Ascending aorta (tissue), 2 donors: Measurements from ENCODE around the gene THAP3. TPM values are rescaled to one million over a fixed set of nuclear protein-coding genes. Genes with fewer than 3 reads are reported as not detected.

Experiments used
- DNase-seq, 2 donors: peaks; one replicate each; pipeline ENCODE4 v3.0.0-alpha.2; 2019; ENCODE audit warnings: low spot score in 2 of 2
- H3K27ac ChIP-seq, 2 donors: fragments of 200-600 bp; sonication (generic); one replicate each; pipeline ENCODE4 v1.5.1; 2016 to 2017; ENCODE audit warnings: mild to moderate bottlenecking in 1 of 2
- H3K27me3 ChIP-seq: fragments of 200-600 bp; sonication (generic); one replicate; pipeline ENCODE4 v1.5.1; 2017
- H3K36me3 ChIP-seq, 2 donors: fragments of 200-600 bp; sonication (generic); one replicate each; pipeline ENCODE4 v1.5.1; 2016
- H3K4me1 ChIP-seq, 2 donors: fragments of 200-600 bp; sonication (generic); one replicate each; pipeline ENCODE4 v1.5.1; 2016 to 2017; ENCODE audit warnings: mild to moderate bottlenecking in 1 of 2
- H3K4me3 ChIP-seq, 2 donors: fragments of 200-600 bp; sonication (generic); one replicate each; pipeline ENCODE4 v1.5.1; 2016 to 2017; ENCODE audit warnings: mild to moderate bottlenecking in 1 of 2
- H3K9me3 ChIP-seq, 2 donors: fragments of 200-600 bp; sonication (generic); one replicate each; pipeline ENCODE4 v1.5.1; 2016
- intact Hi-C: fragments of 100-400 bp; cut with DNase I; formaldehyde crosslinking; loops from one replicate; pipeline ENCODE4 v1.15.1; 2023
- total RNA-seq: library from RNA; depleted of rRNA; stranded (reverse); fragments of >200 nt; gene quantifications from one replicate; pipeline ENCODE4 v1.1.0, GENCODE V29; 2016
- TF ChIP-seq, protein P1 (sequence below), 3 experiments: fragments of 200-600 bp in 2 of 3; fragments of 450-650 bp in 1 of 3; sonication (generic) in 2 of 3; IDR thresholded peaks; one replicate each; pipeline ENCODE4 v1.5.1; 2016 to 2019; ENCODE audit warnings: antibody characterized with exemption in 3 of 3, mild to moderate bottlenecking in 1 of 3, moderate library complexity in 1 of 3

Gene THAP3
- total RNA-seq, 1 donor from 2014 or later, result 9.3 TPM

DNA sequence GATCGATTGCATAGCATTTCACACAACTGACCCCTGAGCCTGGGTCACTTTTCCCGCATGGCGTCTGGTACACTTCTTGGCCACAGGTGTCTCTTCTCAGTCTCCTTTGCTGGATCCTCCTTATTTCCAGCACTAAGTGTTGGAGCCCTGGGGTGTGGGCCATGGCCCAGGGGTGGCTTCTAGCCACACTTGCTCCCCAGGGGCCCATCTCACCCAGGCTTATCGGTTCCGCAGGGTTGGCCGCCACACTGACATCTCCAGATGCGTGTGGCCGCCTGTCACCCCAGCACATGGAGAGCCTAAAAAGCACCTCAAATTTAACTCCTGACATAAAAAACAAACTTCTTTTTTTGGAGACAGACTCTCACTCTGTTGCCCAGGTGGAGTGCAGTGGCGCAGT lies 2.4 kb downstream of the THAP3 start:
- no peak overlapping the region for H3K27ac ChIP-seq
- DNase-seq, result no peak
- peaks cover 39 to 49% of the 10 kb centered on the region in 2 donors for H3K36me3 ChIP-seq
- TF ChIP-seq, protein P1, sequence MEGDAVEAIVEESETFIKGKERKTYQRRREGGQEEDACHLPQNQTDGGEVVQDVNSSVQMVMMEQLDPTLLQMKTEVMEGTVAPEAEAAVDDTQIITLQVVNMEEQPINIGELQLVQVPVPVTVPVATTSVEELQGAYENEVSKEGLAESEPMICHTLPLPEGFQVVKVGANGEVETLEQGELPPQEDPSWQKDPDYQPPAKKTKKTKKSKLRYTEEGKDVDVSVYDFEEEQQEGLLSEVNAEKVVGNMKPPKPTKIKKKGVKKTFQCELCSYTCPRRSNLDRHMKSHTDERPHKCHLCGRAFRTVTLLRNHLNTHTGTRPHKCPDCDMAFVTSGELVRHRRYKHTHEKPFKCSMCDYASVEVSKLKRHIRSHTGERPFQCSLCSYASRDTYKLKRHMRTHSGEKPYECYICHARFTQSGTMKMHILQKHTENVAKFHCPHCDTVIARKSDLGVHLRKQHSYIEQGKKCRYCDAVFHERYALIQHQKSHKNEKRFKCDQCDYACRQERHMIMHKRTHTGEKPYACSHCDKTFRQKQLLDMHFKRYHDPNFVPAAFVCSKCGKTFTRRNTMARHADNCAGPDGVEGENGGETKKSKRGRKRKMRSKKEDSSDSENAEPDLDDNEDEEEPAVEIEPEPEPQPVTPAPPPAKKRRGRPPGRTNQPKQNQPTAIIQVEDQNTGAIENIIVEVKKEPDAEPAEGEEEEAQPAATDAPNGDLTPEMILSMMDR (IDR thresholded peaks at IDR 0.05), result no peak
- intact Hi-C loops, result loop anchor here (10.0 kb wide), 1 partner anchor 78 kb away; the partner anchor contains the start of gene DNAJC11
- peak overlapping the region in 1 of 2 donors; percentile 88 for H3K4me3 ChIP-seq
- H3K4me1 ChIP-seq, result peaks cover 4 to 14% of the 10 kb centered on the region in 2 donors
- H3K27me3 ChIP-seq, result no peaks in the 10 kb centered on the region
- H3K9me3 ChIP-seq, result no peaks in the 10 kb centered on the region

DNA sequence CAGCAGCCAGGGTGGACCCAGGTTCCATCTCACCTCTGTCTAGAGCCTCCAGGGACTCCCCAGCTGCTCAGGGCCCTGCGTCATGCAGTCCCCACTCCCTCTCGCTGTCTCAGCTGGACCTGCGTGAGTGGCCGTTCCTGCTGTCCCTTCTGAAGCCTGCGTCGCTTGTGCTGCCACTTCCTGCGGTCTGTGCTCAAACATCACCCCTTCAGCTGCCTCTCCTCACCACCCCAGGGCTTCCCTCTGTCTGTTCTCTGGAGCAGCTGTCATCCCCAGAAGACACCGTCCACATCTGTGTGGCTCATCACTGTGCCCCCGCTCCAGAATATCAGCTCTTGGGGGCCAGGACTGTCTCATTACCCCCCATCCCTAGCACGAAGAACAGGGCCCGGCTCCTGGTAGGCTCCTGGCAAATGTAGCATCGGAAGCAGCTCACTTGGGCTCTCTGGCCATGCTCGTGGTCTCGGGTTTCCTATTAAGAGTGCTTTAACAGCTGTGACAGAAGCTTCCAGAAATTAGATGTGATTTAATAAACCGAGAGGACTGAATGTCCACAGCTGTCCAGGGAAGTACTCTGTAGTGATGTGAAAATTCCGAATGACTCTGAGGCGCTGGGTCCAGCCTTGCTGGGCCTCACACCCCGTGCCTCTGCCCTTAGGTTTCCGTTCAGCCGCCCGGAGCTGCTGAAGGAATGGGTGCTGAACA lies 3.3 kb downstream of the THAP3 start:
- Histone ChIP-seq H3K9me3 (no peaks in the 10 kb centered on the region), H3K27me3 (no peaks in the 10 kb centered on the region), H3K27ac (no peak overlapping the region), H3K4me3 (no peak overlapping the region), H3K36me3 (peaks cover 43 to 49% of the 10 kb centered on the region in 2 donors), H3K4me1 (peaks cover 4 to 14% of the 10 kb centered on the region in 2 donors)
- intact Hi-C loops, result loop anchor here (10.0 kb wide), 1 partner anchor 77 kb away; the partner anchor contains the start of gene DNAJC11
- no peak for DNase-seq
- TF ChIP-seq, protein P1 (IDR thresholded peaks at IDR 0.05), result no peak

DNA sequence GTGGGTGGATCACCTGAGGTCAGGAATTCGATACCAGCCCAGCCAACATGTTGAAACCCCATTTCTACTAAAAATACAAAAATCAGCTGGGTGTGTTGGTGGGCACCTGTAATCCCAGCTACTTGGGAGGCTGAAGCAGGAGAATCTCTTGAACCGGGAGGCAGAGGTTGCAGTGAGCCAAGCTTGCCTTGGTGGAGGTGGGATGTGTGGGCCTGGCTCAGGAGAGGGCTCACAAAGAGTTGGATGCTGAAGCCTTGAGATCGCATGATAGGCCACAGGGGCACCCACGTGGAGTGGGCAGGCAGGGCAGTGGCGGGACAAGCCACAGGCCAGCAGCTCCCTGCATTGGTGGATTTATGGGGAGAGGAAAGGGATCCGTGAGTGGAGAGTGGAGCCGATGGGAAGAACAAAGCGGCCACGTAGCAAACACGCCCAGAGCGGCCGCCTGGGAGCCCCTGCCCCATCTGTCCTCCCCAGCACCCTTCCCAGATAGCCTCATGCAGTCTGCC lies 4.4 kb downstream of the THAP3 start:
- peaks cover 4 to 14% of the 10 kb centered on the region in 2 donors for H3K4me1 ChIP-seq
- no peak overlapping the region for H3K4me3 ChIP-seq
- intact Hi-C loops, result loop anchor here (10.0 kb wide), 1 partner anchor 76 kb away; the partner anchor contains the start of gene DNAJC11
- TF ChIP-seq, protein P1 (IDR thresholded peaks at IDR 0.05), result no peak
- H3K27me3 ChIP-seq, result no peaks in the 10 kb centered on the region
- H3K27ac ChIP-seq, result no peak overlapping the region
- no peaks in the 10 kb centered on the region for H3K9me3 ChIP-seq
- H3K36me3 ChIP-seq, result peaks cover 52 to 53% of the 10 kb centered on the region in 2 donors
- DNase-seq, result no peak

DNA sequence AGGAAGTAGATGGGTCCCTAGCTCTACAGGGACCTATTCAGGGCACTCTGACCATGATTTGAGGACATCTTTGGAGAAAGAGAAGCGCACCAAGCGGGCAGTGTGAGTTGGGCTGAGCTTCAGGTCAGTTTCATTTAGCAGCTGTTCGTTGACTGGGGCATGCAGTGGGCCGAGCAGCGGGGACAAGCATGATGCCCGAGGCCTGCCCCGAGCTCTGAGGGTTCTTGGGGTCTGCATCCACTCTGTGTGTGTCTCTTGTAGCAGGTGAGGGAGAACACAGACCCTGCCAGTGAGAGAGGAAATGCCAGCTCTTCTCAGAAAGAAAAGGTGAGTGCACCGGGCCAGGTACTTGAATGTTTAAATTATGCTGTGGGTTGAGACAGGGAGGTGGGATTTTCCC lies 5.4 kb downstream of the THAP3 start:
- Histone ChIP-seq H3K27ac (no peak overlapping the region), H3K9me3 (no peaks in the 10 kb centered on the region), H3K4me1 (peaks cover 0 to 8% of the 10 kb centered on the region in 2 donors), H3K27me3 (no peaks in the 10 kb centered on the region), H3K36me3 (peaks cover 56 to 62% of the 10 kb centered on the region in 2 donors), H3K4me3 (no peak overlapping the region)
- intact Hi-C loops, result loop anchor here (2.0 kb wide), 1 partner anchor 49 kb away; no protein-coding TSS in a partner anchor
- TF ChIP-seq, protein P1 (IDR thresholded peaks at IDR 0.05), result no peak
- DNase-seq, result no peak

DNA sequence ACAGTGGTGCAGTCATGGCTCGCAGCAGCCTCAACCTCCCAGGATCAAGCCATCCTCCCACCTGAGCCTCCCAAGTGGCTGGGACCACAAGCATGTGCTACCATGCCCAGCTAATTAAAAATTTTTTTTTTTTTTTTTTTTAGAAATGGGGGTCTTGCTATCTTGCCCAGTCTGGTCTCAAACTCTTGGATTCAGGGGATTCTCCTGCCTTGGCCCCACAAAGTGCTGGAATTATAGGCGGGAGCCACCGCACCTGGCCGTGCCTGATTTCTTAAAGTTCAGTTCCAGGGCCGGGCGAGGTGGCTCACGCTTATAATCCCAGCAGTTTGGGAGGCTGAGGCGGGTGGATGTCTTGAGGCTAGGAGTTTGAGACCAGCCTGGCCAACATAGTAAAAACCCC lies 6.4 kb downstream of the THAP3 start:
- Histone ChIP-seq H3K36me3 (peaks cover 56 to 71% of the 10 kb centered on the region in 2 donors), H3K27me3 (no peaks in the 10 kb centered on the region), H3K4me3 (no peak overlapping the region), H3K9me3 (no peaks in the 10 kb centered on the region), H3K27ac (no peak overlapping the region), H3K4me1 (peaks cover 0 to 6% of the 10 kb centered on the region in 2 donors)
- no peak for DNase-seq
- intact Hi-C loops, result loop anchor here (2.0 kb wide), 1 partner anchor 48 kb away; no protein-coding TSS in a partner anchor
- TF ChIP-seq, protein P1 (IDR thresholded peaks at IDR 0.05), result no peak
